HL-60 (cell line): Measurements from ENCODE around the gene ZNHIT6.

Source experiments
- DNase-seq, 2 experiments: peaks; one replicate each; pipeline ENCODE4 v3.0.0-alpha.2; 2010 to 2020; ENCODE audit warnings: low read depth in 1 of 2, low spot score in 1 of 2
- H3K27ac ChIP-seq: fragments of 250-450 bp; sonication (Bioruptor Pico); replicated peaks from 2 replicates; pipeline ENCODE4 v1.5.1; 2020; ENCODE audit warnings: mild to moderate bottlenecking, moderate library complexity
- H3K27me3 ChIP-seq: fragments of 250-450 bp; sonication (Bioruptor Pico); 2 replicates; pipeline ENCODE4 v1.5.1; 2021; ENCODE audit warnings: mild to moderate bottlenecking, moderate library complexity; ENCODE audit not compliant: insufficient read depth, poor library complexity, severe bottlenecking
- H3K4me3 ChIP-seq: replicated peaks from 2 replicates; pipeline ENCODE4 v1.5.1; 2011; ENCODE audit warnings: mild to moderate bottlenecking, control low read depth, low read length; ENCODE audit not compliant: insufficient read depth
- CTCF ChIP-seq: IDR thresholded peaks from one replicate; pipeline ENCODE4 v1.5.1; 2011; ENCODE audit warnings: low read length, control low read depth, inconsistent platforms; ENCODE audit not compliant: insufficient read depth
- GABPA ChIP-seq: IDR thresholded peaks from 2 replicates; pipeline ENCODE4 v1.6.1; 2012; ENCODE audit warnings: low read depth
- POLR2AphosphoS5 ChIP-seq: IDR thresholded peaks from 2 replicates; pipeline ENCODE4 v1.6.1; 2012; ENCODE audit warnings: low read depth
- REST ChIP-seq: IDR thresholded peaks from 2 replicates; pipeline ENCODE4 v1.6.1; 2012; ENCODE audit warnings: low read depth; ENCODE audit not compliant: insufficient replicate concordance
- SPI1 ChIP-seq: IDR thresholded peaks from 2 replicates; pipeline ENCODE4 v1.6.1; 2012; ENCODE audit warnings: low read depth, mild to moderate bottlenecking, borderline replicate concordance

The ZNHIT6 gene

GRCh38 chr1:85746777-85747176 lies 38.5 kb upstream of the ZNHIT6 start:
- Histone ChIP-seq H3K4me3 (no peak overlapping the region), H3K27me3 (no peaks in the 10 kb centered on the region), H3K27ac (no peak overlapping the region)
- DNase-seq: no peak
- TF ChIP-seq SPI1 (no peak), POLR2AphosphoS5 (no peak), CTCF (no peak), REST (no peak)

- no peak overlapping the region for H3K4me3 ChIP-seq
- TF ChIP-seq POLR2AphosphoS5 (no peak), CTCF (no peak), SPI1 (no peak), GABPA (no peak), REST (no peak)
- no peak for DNase-seq
- H3K27ac ChIP-seq: no peak overlapping the region
- H3K27me3 ChIP-seq: no peaks in the 10 kb centered on the region
Observed at GRCh38 chr1:85743814-85744213, 35.6 kb upstream of the ZNHIT6 start.

DNA sequence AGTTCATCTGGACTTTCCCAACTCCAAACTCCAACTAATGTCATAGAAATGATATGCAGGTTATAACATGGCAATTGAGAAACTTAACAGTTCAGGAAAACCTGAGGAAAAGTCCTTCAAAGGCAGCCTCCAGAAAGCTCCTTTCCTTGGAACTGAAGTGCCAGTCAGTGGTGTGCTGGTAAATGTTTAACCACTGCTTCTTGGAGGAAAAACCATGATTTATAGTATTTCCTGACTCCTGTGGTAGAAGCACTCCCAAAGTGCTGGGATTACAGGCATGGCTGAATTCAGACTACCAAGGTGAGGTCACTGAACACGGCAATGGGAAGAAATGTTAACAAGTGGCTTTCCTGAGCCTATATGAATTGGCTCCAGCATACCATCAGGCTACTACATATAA lies 26.7 kb upstream of the ZNHIT6 start:
- no peak for DNase-seq
- Histone ChIP-seq H3K4me3 (no peak overlapping the region), H3K27ac (no peak overlapping the region), H3K27me3 (no peaks in the 10 kb centered on the region)
- TF ChIP-seq POLR2AphosphoS5 (no peak), SPI1 (no peak), REST (no peak), GABPA (no peak), CTCF (no peak)
